Keratinocyte (primary cell): ENCODE results near the gene CCDC107. TPM values are rescaled to one million over a fixed set of nuclear protein-coding genes. Genes with fewer than 3 reads are reported as not detected.

Experiments
- DNase-seq: peaks from one replicate; pipeline ENCODE4 v3.0.0-alpha.2; 2011; ENCODE audit warnings: low read depth, missing footprints, low spot score
- FAIRE-seq: peaks from 2 replicates; lab custom pipeline; 2011; peaks lifted over from hg19 to GRCh38; lab: Jason Lieb, UNC
- H2AFZ ChIP-seq: 2 replicates; pipeline ENCODE4 v1.6.0; 2012; ENCODE audit warnings: low read length, control low read depth, inconsistent platforms; ENCODE audit not compliant: control insufficient read depth
- H3K27ac ChIP-seq: 2 replicates; pipeline ENCODE4 v1.5.1; 2011; ENCODE audit warnings: low read length; ENCODE audit not compliant: control insufficient read depth, insufficient read depth
- H3K27me3 ChIP-seq: 3 replicates; pipeline ENCODE4 v1.6.0; 2011; ENCODE audit warnings: low read length; ENCODE audit not compliant: control insufficient read depth, insufficient read depth; ENCODE audit errors: extremely low read depth
- H3K36me3 ChIP-seq, 2 experiments: 2 replicates in 1 of 2; 3 replicates in 1 of 2; pipeline ENCODE4 v1.5.1; 2011; ENCODE audit warnings: low read length in 2 of 2, mild to moderate bottlenecking in 1 of 2; ENCODE audit not compliant: control insufficient read depth in 2 of 2, insufficient read depth in 2 of 2; ENCODE audit errors: extremely low read depth in 1 of 2
- H3K4me1 ChIP-seq: 3 replicates; pipeline ENCODE4 v1.5.1; 2011; ENCODE audit warnings: low read length; ENCODE audit not compliant: control insufficient read depth, insufficient read depth; ENCODE audit errors: extremely low read depth
- H3K4me2 ChIP-seq: 3 replicates; pipeline ENCODE4 v1.6.0; 2011; ENCODE audit warnings: low read depth, low read length; ENCODE audit not compliant: control insufficient read depth, insufficient read depth; ENCODE audit errors: extremely low read depth
- H3K4me3 ChIP-seq, 3 experiments: fragments of 200-600 bp in 1 of 3; sonication (generic) in 1 of 3; 2 replicates in 2 of 3; 3 replicates in 1 of 3; pipeline ENCODE4 v1.5.1; 2011 to 2016; ENCODE audit warnings: low read length in 3 of 3, mild to moderate bottlenecking in 3 of 3, control low read depth in 2 of 3, inconsistent platforms in 1 of 3, low read depth in 1 of 3, mixed read lengths in 1 of 3, mixed run types in 1 of 3, moderate library complexity in 1 of 3; ENCODE audit not compliant: control insufficient read depth in 2 of 3, insufficient read depth in 2 of 3; ENCODE audit errors: extremely low read depth in 1 of 3
- H3K79me2 ChIP-seq: 2 replicates; pipeline ENCODE4 v1.6.0; 2012; ENCODE audit warnings: low read length; ENCODE audit not compliant: control insufficient read depth, insufficient read depth
- H3K9ac ChIP-seq: 3 replicates; pipeline ENCODE4 v1.6.0; 2011; ENCODE audit warnings: low read length; ENCODE audit not compliant: control insufficient read depth, insufficient read depth; ENCODE audit errors: extremely low read depth
- H3K9me1 ChIP-seq: 3 replicates; pipeline ENCODE4 v1.6.0; 2011; ENCODE audit warnings: low read length; ENCODE audit not compliant: control insufficient read depth, insufficient read depth; ENCODE audit errors: extremely low read depth
- H3K9me3 ChIP-seq: 2 replicates; pipeline ENCODE4 v1.5.1; 2012; ENCODE audit warnings: low read depth, low read length; ENCODE audit not compliant: control insufficient read depth
- H4K20me1 ChIP-seq: 3 replicates; pipeline ENCODE4 v1.6.0; 2011; ENCODE audit warnings: low read length; ENCODE audit not compliant: control insufficient read depth, insufficient read depth; ENCODE audit errors: extremely low read depth
- EZH2 ChIP-seq: IDR thresholded peaks from one replicate; pipeline ENCODE4 v1.6.1; 2012; ENCODE audit warnings: inconsistent platforms, mild to moderate bottlenecking, low read length, moderate library complexity
- dilution Hi-C: fragments of 300-500 bp; cut with MboI; formaldehyde crosslinking; loops from one replicate; pipeline ENCODE4 v1.7.0; 2020; ENCODE audit warnings: low sequenced_read_pairs; ENCODE audit not compliant: extremely low pct_ligation_motif_present
- polyA plus RNA-seq, 5 experiments: library from polyadenylated mRNA; depleted of rRNA in 3 of 5; stranded (reverse) in 3 of 5; stranded (forward) in 1 of 5; unstranded in 1 of 5; fragments of >200 nt; gene quantifications; 1 replicate in 1 of 5; 2 replicates in 3 of 5; 3 replicates in 1 of 5; pipeline versions ENCODE4 v1.2.1 to v1.2.3, GENCODE V29; 2011 to 2012; ENCODE audit warnings: missing spikeins in 2 of 5, low read depth in 1 of 5, low replicate concordance in 1 of 5
- TF ChIP-seq, protein P1 (sequence below), 3 experiments: IDR thresholded peaks in 1 of 3; conservative IDR thresholded peaks in 1 of 3; optimal IDR thresholded peaks in 1 of 3; 2 replicates in 2 of 3; 3 replicates in 1 of 3; pipeline versions ENCODE3 to v1.5.1; 2011; ENCODE audit warnings: low read length in 3 of 3, mild to moderate bottlenecking in 3 of 3, moderate library complexity in 2 of 3, control low read depth in 1 of 3, inconsistent platforms in 1 of 3; ENCODE audit not compliant: insufficient read depth in 2 of 3; ENCODE audit errors: extremely low read depth in 1 of 3

CCDC107 gene
- polyA plus RNA-seq, 1 donor (not counting 4 experiments of a cell fraction or from before 2014, with no cell fraction given): 10.5 TPM

DNA sequence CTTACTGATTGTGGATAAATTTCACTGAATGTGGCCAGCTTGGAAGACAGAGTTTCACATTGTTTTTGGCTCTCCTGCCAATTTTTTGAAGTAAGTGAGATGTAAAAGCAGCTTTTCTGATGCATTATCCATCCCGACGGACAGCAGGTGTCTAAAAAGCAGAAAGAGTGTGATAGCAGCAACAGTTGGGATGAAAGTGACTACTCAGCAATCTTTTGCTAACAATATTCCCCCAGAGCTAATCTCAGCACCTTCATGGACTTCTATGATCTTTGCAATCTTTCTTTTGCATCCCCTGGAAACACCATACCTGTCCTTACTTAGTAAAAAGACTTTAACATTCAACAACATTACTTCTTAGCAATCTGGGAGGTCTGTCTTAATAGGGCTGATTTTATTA is 45.2 kb upstream of the CCDC107 start:
- Histone ChIP-seq H2AFZ (no peak overlapping the region), H3K36me3 (peaks cover 9 to 22% of the 10 kb centered on the region in 2 experiments), H3K27me3 (peaks cover 23% of the 10 kb centered on the region), H3K4me2 (no peak overlapping the region), H4K20me1 (no peaks in the 10 kb centered on the region), H3K79me2 (no peaks in the 10 kb centered on the region), H3K27ac (no peak overlapping the region), H3K9me1 (no peaks in the 10 kb centered on the region), H3K4me3 (no peak overlapping the region), H3K9ac (no peak overlapping the region), H3K4me1 (no peaks in the 10 kb centered on the region), H3K9me3 (no peaks in the 10 kb centered on the region)
- FAIRE-seq: no peak
- no peak for DNase-seq
- TF ChIP-seq, protein P1, sequence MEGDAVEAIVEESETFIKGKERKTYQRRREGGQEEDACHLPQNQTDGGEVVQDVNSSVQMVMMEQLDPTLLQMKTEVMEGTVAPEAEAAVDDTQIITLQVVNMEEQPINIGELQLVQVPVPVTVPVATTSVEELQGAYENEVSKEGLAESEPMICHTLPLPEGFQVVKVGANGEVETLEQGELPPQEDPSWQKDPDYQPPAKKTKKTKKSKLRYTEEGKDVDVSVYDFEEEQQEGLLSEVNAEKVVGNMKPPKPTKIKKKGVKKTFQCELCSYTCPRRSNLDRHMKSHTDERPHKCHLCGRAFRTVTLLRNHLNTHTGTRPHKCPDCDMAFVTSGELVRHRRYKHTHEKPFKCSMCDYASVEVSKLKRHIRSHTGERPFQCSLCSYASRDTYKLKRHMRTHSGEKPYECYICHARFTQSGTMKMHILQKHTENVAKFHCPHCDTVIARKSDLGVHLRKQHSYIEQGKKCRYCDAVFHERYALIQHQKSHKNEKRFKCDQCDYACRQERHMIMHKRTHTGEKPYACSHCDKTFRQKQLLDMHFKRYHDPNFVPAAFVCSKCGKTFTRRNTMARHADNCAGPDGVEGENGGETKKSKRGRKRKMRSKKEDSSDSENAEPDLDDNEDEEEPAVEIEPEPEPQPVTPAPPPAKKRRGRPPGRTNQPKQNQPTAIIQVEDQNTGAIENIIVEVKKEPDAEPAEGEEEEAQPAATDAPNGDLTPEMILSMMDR (optimal IDR thresholded peaks at IDR 0.05 in 1 of 3, IDR thresholded peaks at IDR 0.05 in 1 of 3, conservative IDR thresholded peaks at IDR 0.05 in 1 of 3; ENCODE audit: extremely low read depth in 1 of 3, insufficient read depth in 2 of 3, low read length in 3 of 3): no peak
- no peak for TF ChIP-seq EZH2
- dilution Hi-C loops: no loop called here

DNA sequence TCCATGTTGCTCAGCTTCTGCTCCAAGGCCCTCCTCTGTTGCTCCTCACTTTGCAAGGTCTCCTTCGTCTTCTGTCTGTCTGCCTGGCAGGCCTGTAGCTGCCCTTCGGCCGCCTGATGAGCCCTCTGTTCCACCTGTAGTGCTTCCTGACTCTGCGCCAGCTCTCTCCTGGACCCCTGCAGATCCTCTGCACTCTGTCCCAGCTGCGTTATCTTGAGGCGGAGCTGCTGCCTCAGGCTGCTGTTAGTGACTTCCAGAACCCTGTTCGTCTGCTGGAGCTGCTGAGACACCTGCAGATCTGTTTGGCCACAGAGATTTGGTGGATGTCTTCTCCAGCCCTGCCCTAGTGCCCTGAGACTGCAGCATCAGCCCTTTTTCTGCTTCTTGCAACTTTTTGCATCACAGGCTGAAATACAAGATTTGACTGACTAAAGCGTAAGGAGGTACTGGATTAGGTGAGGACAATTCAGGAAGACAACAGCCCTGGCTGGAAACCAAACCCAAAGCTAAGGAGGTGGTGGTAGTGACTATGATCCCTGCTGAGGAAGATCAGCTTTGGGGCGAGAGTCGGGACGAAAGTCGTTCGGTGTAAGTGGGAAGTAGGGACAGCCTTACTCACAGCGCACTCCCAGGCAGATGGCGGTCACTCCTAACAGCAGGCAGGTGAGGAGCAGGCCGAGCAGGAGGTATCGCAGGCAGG is 42.0 kb upstream of the CCDC107 start:
- peaks cover 25% of the 10 kb centered on the region for H3K27me3 ChIP-seq
- H3K4me2 ChIP-seq: no peak overlapping the region
- no peak overlapping the region for H3K4me3 ChIP-seq
- dilution Hi-C loops: no loop called here
- TF ChIP-seq, protein P1 (optimal IDR thresholded peaks at IDR 0.05 in 1 of 3, IDR thresholded peaks at IDR 0.05 in 1 of 3, conservative IDR thresholded peaks at IDR 0.05 in 1 of 3; ENCODE audit: extremely low read depth in 1 of 3, insufficient read depth in 2 of 3, low read length in 3 of 3): no peak
- TF ChIP-seq EZH2: no peak
- DNase-seq (no peak), FAIRE-seq (no peak)
- H2AFZ ChIP-seq: no peak overlapping the region
- no peaks in the 10 kb centered on the region for H4K20me1 ChIP-seq
- no peak overlapping the region for H3K9ac ChIP-seq
- no peaks in the 10 kb centered on the region for H3K79me2 ChIP-seq
- no peak overlapping the region for H3K27ac ChIP-seq
- H3K4me1 ChIP-seq: no peaks in the 10 kb centered on the region
- no peaks in the 10 kb centered on the region for H3K9me3 ChIP-seq
- no peaks in the 10 kb centered on the region for H3K36me3 ChIP-seq
- no peaks in the 10 kb centered on the region for H3K9me1 ChIP-seq
